Measurements from ENCODE around the gene INHBE.

INHBE gene

GRCh38 chr12:57461276-57461916 is 6.3 kb downstream of the INHBE start:
- peak; percentile 85 for DNase-seq (ENCODE audit: low spot score)

GRCh38 chr12:57461917-57462250 is 6.8 kb downstream of the INHBE start:
- DNase-seq (ENCODE audit: low spot score), result peak; percentile 60

DNA sequence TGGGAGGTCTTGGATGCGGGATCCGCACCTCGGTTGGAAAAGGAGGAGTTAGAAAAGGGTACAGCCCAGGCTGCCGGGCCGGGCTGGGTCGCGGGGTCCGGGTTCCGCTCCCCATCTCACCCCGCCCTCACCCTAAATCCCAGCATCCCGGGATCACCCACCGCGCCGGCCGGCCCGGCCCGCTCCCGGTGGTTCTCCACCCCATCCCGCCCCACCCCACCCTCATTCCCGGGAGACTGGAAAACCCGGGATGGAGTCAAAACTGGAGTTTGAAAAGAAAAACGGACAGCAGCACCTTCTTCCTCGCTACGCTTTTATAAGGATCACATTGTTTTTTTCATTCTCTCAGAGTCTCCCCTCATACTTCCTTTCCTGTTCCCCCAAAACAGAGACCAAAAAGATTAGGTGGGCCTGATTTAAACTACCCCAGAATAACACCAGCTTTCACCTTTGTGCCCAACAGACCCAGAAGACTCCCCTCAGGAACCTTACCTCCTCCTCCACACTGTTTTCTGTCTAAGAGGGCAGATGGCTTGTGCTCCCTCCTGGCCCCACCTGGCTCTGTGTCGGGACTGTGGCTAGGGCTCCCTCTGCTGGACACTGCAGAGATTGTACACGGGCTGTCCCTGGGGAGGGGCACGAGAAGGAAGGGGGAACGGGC is 7.3 kb downstream of the INHBE start:
- DNase-seq (ENCODE audit: low spot score), result peak; percentile 94

DNA sequence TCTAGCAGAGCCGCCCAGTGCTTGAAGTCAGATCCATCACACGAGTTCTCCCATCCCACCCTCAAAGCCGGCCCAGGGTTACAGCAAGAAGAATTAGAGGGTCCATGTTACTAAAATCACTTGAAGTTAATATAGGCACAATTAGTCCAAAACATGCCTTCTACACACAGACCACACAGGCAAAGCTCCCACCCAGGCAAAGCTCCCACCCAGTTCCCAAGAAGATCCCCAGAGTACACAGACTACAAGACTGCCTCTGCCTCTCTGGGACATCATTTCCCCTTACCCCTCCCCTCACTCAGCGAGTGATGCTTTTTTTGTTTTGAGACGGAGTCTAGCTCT is 7.8 kb downstream of the INHBE start:
- no peak for DNase-seq (ENCODE audit: low spot score)

DNA sequence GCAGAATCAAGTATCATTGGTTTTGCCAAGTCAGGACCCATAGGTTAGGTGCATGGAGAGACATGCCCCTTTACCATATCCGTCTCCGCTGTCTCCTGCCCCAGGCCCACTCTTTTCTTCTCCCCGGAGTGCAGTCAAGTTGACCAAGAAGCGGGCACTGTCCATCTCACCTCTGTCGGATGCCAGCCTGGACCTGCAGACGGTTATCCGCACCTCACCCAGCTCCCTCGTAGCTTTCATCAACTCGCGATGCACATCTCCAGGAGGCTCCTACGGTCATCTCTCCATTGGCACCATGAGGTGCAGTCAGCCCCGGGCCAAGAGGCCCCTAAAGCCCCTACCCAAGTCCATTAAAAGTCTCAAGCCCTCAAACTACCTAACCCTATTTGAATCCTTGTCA is 9.5 kb downstream of the INHBE start:
- no peak for DNase-seq (ENCODE audit: low spot score)

GRCh38 chr12:57465030-57465746 is 10.1 kb downstream of the INHBE start:
- DNase-seq (ENCODE audit: low spot score), result no peak

DNA sequence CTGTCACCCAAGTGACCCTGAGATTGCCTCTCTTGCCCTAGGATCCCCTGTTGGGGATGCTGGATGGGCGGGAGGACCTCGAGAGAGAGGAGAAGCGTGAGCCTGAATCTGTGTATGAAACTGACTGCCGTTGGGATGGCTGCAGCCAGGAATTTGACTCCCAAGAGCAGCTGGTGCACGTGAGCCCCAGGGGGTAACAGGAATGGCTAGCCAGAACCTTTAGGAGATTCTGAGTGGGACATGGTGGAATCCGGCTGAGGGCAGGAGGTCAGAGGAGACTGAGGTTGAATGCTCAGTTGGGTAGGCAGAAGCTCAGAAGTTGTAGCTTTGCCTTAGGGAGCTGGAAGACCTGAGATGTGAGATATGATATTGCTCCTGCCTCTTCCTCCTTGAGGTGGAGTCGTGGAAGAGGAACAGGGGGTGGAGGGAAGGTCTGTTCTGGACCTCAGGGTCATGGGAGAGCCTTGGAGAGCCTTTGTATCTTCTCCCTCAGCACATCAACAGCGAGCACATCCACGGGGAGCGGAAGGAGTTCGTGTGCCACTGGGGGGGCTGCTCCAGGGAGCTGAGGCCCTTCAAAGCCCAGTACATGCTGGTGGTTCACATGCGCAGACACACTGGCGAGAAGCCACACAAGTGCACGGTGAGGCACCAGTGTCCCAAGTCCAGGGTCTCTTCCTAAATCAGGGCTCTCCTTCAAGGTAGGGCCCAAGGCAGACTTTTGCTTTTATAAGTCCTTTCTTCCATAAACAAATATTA is 10.8 kb downstream of the INHBE start:
- no peak for DNase-seq (ENCODE audit: low spot score)

- DNase-seq (ENCODE audit: low spot score), result no peak
Measured at GRCh38 chr12:57467212-57467874, 12.2 kb downstream of the INHBE start.

DNA sequence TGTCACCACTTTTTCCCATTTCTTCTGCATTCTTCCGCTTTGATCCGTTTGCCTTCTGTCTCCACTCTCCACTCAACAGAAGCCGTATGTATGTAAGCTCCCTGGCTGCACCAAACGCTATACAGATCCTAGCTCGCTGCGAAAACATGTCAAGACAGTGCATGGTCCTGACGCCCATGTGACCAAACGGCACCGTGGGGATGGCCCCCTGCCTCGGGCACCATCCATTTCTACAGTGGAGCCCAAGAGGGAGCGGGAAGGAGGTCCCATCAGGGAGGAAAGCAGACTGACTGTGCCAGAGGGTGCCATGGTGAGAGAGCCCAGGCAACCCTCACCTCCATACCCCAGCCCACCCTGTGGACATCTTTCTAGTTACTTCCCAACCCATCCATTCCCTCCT is 12.8 kb downstream of the INHBE start:
- DNase-seq (ENCODE audit: low spot score), result no peak

- no peak for DNase-seq (ENCODE audit: low spot score)
Measured at GRCh38 chr12:57469296-57470164, 14.4 kb downstream of the INHBE start.

GRCh38 chr12:57470286-57470969 is 15.3 kb downstream of the INHBE start:
- no peak for DNase-seq (ENCODE audit: low spot score)

DNA sequence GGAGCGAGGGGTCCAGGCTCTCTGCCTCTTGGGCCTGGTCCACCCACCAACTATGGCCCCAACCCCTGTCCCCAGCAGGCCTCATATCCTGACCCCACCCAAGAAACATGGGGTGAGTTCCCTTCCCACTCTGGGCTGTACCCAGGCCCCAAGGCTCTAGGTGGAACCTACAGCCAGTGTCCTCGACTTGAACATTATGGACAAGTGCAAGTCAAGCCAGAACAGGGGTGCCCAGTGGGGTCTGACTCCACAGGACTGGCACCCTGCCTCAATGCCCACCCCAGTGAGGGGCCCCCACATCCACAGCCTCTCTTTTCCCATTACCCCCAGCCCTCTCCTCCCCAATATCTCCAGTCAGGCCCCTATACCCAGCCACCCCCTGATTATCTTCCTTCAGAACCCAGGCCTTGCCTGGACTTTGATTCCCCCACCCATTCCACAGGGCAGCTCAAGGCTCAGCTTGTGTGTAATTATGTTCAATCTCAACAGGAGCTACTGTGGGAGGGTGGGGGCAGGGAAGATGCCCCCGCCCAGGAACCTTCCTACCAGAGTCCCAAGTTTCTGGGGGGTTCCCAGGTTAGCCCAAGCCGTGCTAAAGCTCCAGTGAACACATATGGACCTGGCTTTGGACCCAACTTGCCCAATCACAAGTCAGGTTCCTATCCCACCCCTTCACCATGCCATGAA is 16.0 kb downstream of the INHBE start:
- no peak for DNase-seq (ENCODE audit: low spot score)

- no peak for DNase-seq (ENCODE audit: low spot score)
Measured at GRCh38 chr12:57471661-57472060, 16.6 kb downstream of the INHBE start.

DNA sequence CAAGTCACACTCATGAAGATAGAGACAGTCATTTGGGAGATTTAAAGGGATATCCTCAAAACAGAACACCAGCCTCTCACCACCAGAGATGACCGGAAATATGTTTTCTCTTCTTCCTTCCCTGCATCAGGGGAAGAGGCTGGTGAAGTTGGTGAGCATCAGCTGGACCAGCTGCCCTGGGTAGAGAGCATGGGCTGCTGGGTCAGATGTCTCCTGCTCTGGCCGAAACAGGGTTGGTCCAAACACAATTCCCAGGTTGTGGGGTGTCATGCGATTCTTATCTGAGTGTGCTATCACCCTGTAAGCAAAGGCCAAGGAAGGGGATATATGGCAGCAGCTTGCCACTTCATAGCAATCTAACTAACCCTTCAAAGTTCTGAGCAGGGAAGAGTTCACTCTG is 17.3 kb downstream of the INHBE start:
- no peak for DNase-seq (ENCODE audit: low spot score)

- no peak for DNase-seq (ENCODE audit: low spot score)
Measured at GRCh38 chr12:57473392-57473791, 18.3 kb downstream of the INHBE start.

DNA sequence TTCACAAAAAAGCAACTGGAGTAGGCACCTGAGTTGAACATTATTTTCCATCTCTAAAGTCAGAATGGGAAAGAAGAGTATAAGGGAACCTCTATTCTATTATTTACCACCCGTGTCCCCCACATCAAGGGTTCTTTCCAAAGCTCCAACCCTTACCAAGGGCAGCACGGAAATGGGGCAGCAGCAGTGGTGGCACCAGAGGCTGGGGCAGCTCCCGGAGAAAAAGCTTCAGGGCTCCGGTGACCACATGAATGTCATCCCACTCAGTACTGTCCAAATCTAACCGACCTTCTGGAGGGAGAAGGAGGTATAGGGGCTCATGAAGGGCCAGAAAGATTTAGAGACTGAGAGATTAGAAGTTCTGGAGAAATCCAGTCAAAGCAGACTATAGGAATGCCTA is 18.8 kb downstream of the INHBE start:
- no peak for DNase-seq (ENCODE audit: low spot score)

DNA sequence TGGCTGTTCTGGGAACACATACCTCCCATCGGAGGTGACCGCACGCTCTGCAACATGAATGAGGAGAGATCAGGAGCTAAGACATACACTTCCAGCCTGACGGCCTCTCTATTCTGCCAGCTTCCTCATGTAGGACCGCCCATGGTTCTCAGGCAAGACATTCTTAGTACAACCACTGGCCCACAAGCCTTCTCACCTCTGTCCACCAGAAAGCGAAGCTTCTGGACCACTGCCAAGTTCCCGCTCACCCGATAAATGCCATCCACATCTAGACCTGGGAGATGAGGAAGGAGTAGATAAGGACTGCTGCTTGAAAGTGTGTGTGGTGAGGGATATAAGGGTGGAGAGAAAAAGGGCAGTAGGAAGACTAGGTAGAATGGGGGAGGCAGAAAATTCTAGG is 19.3 kb downstream of the INHBE start:
- DNase-seq (ENCODE audit: low spot score), result no peak

DNA sequence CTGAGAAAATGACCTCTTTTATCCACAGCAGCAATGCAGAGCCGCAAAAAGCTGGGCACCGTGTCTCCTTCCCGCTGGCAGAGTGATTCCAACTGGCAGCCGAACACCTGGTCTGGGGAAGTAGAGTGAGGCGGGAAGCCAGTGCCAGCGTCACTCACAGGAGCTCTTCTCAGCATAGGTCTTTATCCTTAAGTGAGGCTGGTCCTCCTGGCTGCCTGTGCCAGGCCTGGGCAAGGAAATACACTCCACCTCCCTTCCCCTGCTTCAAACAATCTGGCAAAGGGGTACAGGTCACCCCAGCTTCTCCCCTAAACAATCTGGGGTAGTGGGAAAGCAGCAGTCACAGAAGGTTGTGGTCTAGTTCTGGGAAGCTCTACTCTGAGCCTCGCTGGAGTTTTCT is 19.8 kb downstream of the INHBE start:
- DNase-seq (ENCODE audit: low spot score), result no peak

DNA sequence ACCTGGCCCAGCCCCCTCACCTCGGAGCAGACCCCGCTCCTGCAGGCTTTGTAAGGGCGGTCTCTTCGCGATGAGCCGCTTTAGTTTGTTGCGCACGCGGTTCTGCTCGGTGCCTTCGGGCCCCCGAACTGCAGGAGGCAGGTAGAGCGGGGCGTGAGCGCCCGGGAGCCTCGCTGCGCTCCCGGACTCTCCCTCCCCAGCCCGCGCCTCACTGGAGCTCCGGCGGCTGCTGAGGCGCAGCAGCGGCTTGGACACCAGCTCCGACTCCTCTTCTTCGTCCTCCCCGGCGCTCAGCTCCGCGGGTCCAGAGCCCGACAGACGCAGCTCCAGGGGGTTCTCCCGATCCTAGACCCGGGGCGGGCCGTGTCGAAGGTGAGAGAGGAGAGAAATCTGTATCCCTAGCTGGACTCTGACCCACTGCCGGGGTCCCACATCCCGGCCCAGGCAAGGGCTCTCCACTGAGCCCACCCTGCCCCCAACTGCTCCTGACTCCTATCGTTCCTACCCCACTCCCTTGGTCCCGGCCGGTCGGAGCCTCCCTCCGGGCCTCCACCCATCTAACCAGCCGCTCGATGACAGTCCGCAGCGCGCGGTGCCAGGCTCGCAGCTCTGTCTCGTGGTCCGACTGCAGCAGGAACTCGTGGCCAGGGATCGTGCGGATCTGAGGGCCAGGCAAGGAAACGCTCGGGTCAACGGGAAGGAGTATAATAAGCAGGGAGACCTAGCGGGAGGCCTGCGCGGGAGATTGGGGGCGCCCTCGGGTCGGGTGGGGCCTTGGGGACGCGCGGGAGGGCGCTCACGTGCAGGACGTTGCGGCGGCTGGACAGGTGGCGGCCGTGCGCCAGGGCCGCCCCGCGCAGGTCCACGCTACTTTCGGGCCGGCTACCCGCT is 20.4 kb downstream of the INHBE start:
- DNase-seq (ENCODE audit: low spot score), result peak; percentile 58
